Measurements from ENCODE around the gene KIAA1755. TPM values are rescaled to one million over a fixed set of nuclear protein-coding genes. Genes with fewer than 3 reads are reported as not detected.

Gene KIAA1755
- polyA plus RNA-seq, 1 experiment = 2.9 TPM

DNA sequence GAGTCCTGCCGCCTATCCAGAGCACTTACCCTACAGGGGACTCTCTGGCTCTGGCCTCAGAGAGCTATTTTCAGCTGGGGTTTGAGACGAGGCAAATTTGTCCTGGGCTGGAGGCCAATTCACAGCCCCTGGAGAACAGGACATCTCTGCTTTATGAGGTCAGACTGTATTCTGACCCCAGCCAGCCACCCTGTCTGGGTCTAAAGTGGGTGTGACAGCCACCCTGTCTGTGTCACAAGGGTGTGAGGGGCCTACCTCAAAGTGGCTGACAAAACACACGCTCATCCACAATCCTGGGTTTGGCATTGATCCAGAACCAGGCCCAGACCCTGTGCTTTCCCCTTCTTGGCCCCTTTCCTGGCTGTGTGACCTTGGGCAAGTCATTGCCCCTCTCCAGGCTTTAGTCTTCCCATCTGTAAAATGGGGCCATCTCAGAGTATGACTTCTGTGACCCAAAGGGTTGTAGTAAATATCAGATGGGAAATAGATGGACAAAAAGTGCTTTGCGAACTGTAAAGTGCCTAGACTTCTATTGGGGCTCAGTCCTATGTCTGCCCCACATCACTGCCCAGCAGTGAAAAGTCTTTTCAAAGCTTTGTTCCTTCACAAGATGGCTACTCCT lies 51.4 kb downstream of the KIAA1755 start:
- TF ChIP-seq, protein P1, sequence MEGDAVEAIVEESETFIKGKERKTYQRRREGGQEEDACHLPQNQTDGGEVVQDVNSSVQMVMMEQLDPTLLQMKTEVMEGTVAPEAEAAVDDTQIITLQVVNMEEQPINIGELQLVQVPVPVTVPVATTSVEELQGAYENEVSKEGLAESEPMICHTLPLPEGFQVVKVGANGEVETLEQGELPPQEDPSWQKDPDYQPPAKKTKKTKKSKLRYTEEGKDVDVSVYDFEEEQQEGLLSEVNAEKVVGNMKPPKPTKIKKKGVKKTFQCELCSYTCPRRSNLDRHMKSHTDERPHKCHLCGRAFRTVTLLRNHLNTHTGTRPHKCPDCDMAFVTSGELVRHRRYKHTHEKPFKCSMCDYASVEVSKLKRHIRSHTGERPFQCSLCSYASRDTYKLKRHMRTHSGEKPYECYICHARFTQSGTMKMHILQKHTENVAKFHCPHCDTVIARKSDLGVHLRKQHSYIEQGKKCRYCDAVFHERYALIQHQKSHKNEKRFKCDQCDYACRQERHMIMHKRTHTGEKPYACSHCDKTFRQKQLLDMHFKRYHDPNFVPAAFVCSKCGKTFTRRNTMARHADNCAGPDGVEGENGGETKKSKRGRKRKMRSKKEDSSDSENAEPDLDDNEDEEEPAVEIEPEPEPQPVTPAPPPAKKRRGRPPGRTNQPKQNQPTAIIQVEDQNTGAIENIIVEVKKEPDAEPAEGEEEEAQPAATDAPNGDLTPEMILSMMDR (IDR thresholded peaks at IDR 0.05; ENCODE audit: low read depth, low read length) = no peak
- ChIA-PET POLR2A (no interaction called here), CTCF (interaction anchor here (1.4 to 9.0 kb wide), 3 partner anchors 13 to 135 kb away, joined by 3 to 57 read pairs (median 5); partner anchors contain the start of gene TGM2)
- Histone ChIP-seq H3K9me3 (ENCODE audit: control insufficient read depth, insufficient read depth, low read length) (no peaks in the 10 kb centered on the region), H3K4me3 (ENCODE audit: low read depth, low read length) (no peak overlapping the region), H3K27me3 (ENCODE audit: control insufficient read depth, insufficient read depth, low read length) (no peaks in the 10 kb centered on the region), H3K27ac (ENCODE audit: low read depth, low read length) (no peak overlapping the region)
- no peak for DNase-seq (ENCODE audit: low read depth, low spot score)

DNA sequence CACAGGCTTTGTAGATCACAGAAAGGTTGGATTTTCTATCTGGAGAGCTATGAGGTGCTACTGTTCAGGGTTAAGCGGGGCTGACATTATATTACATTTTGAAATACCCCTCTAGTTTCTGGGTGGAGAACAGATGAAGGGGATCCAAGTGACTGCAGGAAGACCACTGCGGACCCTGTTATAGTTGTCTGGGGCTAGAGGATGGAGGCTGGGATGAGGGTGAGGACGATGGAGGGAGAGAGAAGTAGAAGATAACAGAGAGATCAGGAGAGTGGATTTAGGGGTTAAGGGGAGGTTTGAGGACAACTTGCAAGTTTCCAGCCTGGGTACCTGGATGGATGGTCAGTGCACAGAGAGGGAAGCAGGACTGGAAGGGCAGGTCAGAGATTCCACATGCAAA lies 52.0 kb downstream of the KIAA1755 start:
- POLR2A ChIA-PET = no interaction called here
- Histone ChIP-seq H3K4me3 (ENCODE audit: low read depth, low read length) (no peak overlapping the region), H3K27ac (ENCODE audit: low read depth, low read length) (no peak overlapping the region), H3K9me3 (ENCODE audit: control insufficient read depth, insufficient read depth, low read length) (no peaks in the 10 kb centered on the region), H3K27me3 (ENCODE audit: control insufficient read depth, insufficient read depth, low read length) (peaks cover 2% of the 10 kb centered on the region)
- TF ChIP-seq, protein P1 (IDR thresholded peaks at IDR 0.05; ENCODE audit: low read depth, low read length) = no peak
- DNase-seq (ENCODE audit: low read depth, low spot score) = no peak
- CTCF ChIA-PET = interaction anchor here (9.0 kb wide), 1 partner anchor 13 kb away, joined by 57 read pairs; no protein-coding TSS in a partner anchor

DNA sequence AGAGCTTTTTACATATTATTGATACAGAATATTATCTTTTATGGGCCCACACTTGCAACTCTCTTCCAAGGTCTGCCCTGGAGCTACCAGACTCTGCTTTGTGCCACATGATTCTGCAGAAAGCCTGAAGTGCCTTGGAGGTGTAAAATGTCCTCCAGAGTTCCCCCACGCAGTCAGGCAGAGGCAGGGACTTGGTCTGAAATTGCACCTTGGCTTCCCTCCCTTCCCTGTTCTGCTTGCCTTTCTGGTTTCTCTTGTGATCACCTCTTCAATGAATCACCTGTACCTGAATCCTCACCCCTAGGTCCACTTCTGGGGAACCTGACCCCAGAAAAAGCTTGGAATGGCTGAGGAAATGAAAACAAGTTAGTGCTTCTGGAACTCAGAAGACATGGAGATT lies 52.4 kb downstream of the KIAA1755 start:
- Histone ChIP-seq H3K4me3 (ENCODE audit: low read depth, low read length) (no peak overlapping the region), H3K27me3 (ENCODE audit: control insufficient read depth, insufficient read depth, low read length) (peaks cover 4% of the 10 kb centered on the region), H3K9me3 (ENCODE audit: control insufficient read depth, insufficient read depth, low read length) (no peaks in the 10 kb centered on the region), H3K27ac (ENCODE audit: low read depth, low read length) (no peak overlapping the region)
- CTCF ChIA-PET = interaction anchor here (9.0 kb wide), 1 partner anchor 14 kb away, joined by 57 read pairs; no protein-coding TSS in a partner anchor
- POLR2A ChIA-PET = no interaction called here
- DNase-seq (ENCODE audit: low read depth, low spot score) = no peak
- TF ChIP-seq, protein P1 (IDR thresholded peaks at IDR 0.05; ENCODE audit: low read depth, low read length) = no peak

DNA sequence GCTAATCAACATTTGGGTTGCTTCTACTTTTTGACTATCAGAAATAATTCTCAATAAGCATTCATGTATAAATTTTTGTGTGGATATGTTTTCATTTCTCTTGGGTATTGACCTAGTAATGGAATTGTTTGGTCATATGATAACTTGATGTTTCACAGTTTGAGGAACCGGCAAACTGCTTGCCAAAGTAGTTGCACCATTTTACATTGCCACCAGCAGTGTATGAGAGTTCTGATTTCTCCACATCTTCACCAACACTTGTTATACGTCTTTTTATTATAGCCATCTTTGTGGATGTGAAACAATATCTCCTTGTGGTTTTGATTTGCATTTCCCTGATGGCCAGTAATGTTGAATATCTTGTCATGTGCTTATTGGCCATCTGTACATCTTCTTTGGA lies 52.9 kb downstream of the KIAA1755 start:
- TF ChIP-seq, protein P1 (IDR thresholded peaks at IDR 0.05; ENCODE audit: low read depth, low read length) = no peak
- ChIA-PET POLR2A (no interaction called here), CTCF (interaction anchor here (1.1 to 9.0 kb wide), 3 partner anchors 14 to 150 kb away, joined by 3 to 57 read pairs (median 4); no protein-coding TSS in a partner anchor)
- Histone ChIP-seq H3K27me3 (ENCODE audit: control insufficient read depth, insufficient read depth, low read length) (peaks cover 4% of the 10 kb centered on the region), H3K27ac (ENCODE audit: low read depth, low read length) (no peak overlapping the region), H3K4me3 (ENCODE audit: low read depth, low read length) (no peak overlapping the region), H3K9me3 (ENCODE audit: control insufficient read depth, insufficient read depth, low read length) (no peaks in the 10 kb centered on the region)
- DNase-seq (ENCODE audit: low read depth, low spot score) = no peak

DNA sequence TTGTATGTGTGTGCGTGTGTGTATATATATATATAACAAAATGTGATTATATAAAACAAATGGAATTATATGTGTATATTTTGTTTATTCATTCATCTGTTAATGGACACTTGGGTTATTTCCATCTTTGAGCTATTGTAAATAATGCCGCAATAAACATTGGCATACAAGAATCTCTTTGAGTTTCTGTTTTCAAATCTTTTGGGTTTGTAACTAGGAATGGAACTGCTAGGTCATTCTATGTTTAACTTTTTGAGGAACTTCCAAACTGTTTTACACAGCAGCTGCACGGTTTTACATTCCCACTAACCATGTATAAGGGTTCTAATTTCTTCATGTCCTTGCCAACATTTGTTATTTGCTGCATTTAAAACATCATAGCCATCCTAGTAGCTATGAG lies 55.5 kb downstream of the KIAA1755 start:
- no peak for DNase-seq (ENCODE audit: low read depth, low spot score)
- TF ChIP-seq, protein P1 (IDR thresholded peaks at IDR 0.05; ENCODE audit: low read depth, low read length) = no peak
- Histone ChIP-seq H3K4me3 (ENCODE audit: low read depth, low read length) (no peak overlapping the region), H3K27ac (ENCODE audit: low read depth, low read length) (no peak overlapping the region), H3K9me3 (ENCODE audit: control insufficient read depth, insufficient read depth, low read length) (no peaks in the 10 kb centered on the region; the same call in 1 of the 2 replicates), H3K27me3 (ENCODE audit: control insufficient read depth, insufficient read depth, low read length) (peaks cover 4% of the 10 kb centered on the region)
- ChIA-PET CTCF (interaction anchor here (1.3 to 1.6 kb wide), 2 partner anchors 16 to 641 kb away, joined by 3 to 4 read pairs; no protein-coding TSS in a partner anchor), POLR2A (interaction anchor here (0.6 to 1.3 kb wide), 5 partner anchors 12 to 869 kb away, joined by 3 to 9 read pairs (median 3); no protein-coding TSS in a partner anchor)
